NCI-H2196 treated with DMSO at 0.1 percent for 48 hours (cell line): Measurements from ENCODE around the gene IFT27.
"Not testable (repeated sequence)": the region's sequence is repeated elsewhere in the genome, so short reads cannot be mapped to it uniquely, and the experiment has no call there.

Experiments used
- DNase-seq: peaks from one replicate; lab custom pipeline; 2025; ENCODE audit not compliant: unreplicated experiment; lab: John Stamatoyannopoulos, UW

The IFT27 gene

DNA sequence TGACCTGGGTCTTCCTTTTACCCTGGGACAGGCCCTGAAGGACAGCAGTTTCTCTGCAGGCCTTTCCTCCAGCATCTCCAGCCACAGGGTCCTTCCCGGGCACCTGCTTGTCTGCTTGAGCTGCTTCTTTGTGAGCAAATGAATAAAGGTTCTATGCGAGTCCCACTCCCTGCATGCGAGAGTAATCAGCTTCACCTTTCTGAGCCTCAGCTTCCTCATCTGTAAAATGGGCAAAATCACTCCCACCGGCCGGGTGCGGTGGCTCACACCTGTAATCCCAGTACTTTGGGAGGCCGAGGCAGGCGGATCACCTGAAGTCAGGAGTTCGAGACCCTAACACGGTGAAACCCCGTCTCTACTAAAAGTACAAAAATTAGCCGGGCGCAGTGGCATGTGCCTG is 31.1 kb downstream of the IFT27 start:
- DNase-seq, result no peak

DNA sequence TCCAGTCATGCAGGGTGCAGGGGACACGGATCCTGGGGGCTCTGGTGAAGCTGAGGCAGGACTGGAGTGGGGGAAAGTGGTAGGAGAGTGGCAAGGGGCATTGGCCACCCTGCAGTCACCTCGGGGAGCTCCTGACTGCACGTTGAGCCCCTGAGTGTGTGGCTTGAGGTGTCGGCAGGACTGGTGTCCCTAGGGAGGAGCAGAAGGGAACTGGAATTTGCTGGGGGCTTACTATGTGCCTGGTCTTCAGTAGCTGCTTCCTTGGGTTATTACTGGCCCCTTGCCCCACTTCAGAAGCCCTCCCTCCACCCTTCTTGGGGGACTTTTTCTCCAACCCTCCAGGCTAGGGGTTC is 31.5 kb downstream of the IFT27 start:
- DNase-seq, result no peak

DNA sequence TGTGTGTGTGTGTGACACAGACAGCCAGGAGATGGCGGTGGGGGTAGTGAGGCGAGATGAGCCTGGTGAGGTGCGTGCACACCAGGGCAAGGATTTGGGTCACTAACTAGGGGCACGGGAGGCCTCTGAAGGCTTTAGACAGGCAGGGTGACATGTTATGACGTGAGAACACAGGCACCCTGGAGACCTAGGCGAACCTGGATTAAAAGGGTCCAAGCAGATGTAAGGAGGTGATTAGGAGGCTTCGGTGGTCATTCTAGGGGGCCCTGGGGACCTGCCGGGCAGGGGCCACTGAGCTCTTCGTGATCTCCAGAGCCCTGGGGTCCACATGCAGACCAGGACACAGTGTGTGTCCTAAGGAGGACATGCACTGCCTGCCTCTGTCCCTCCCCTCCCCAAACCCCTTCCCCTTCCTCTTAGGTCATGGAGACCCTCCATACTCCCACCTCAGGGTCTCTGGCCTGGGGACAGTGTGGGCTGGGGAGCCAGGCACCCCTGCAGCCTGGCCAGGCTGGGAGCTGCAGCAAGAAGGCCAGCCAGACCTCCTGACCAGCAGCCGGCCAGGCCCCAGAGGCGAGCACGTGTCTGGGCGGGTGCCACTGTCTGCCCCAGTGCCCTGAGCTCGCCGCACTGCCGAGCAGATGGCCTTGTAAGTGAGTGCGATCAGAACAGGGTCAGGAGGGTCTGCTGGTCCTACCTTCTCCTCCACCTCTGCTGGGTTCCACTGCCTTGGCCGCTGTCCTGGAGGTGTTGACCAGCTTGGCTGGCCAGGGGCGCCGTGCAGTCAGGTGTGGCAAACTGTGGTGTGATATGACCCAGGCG is 32.1 kb downstream of the IFT27 start:
- no peak for DNase-seq

DNA sequence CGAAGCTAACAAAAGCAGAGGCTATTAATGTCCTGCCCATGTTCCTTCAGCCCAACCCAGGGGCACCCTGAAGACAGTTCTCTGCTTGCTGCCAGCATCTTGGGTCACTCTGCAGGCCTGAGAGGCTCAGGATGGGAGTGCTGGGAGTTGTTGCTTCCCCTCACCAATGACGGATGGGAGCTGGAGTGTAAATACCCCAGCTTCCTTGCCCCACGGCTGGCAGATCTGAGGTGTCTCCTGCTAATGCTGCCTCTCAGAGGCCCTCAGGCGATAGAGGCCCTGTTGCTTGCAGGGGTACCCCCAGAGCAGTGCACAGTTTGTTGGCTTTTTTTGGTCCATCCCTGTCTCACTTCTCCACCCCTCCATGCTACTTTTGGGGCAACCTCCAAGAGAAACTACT is 32.9 kb downstream of the IFT27 start:
- no peak for DNase-seq

DNA sequence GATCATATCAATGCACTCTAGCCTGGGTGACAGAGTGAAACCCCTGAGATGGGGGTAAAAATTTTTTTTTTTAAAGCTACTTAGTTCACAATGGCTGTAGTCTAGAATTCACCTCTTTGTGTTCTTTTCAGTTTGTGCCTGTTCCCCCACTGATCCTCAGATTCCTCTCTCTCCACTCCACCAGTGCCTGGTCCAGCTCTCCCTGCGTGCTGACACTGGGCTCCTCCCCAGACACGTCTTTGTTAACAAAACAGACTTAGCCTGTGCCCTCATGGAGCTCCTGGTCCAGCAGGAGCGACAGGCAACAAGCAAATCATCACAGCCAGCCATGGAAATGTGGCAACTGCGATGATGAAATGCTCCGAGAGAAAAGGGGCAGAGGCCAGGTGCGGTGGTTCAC is 34.0 kb downstream of the IFT27 start:
- DNase-seq, result no peak

DNA sequence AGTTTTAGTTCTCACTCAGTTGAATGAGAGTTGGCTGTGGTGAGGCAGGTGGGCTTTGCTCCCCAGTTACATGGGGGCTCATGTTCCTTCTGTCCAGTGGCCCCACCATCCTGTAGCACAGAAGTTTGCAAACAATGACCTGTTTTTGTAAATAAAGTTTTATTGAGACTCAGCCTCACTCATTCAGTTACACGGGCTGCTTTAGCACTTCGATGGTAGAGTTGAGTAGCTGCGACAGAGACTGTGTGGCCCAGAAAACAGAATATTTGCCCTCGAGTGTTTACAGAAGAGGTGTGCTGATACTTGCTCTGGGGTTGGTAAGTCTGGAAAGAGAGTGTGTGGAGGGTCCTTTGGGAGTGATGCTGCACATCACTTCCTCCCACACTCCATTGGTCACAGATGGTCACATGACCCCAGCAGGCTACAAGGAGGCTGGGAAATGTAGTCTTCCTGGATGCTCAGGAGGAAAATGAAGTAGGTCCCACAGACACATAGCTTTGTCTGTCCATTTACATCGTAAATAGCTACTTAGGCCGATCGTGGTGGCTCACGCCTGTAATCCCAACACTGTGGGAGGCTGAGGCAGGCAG is 34.6 kb downstream of the IFT27 start:
- DNase-seq, result no peak

DNA sequence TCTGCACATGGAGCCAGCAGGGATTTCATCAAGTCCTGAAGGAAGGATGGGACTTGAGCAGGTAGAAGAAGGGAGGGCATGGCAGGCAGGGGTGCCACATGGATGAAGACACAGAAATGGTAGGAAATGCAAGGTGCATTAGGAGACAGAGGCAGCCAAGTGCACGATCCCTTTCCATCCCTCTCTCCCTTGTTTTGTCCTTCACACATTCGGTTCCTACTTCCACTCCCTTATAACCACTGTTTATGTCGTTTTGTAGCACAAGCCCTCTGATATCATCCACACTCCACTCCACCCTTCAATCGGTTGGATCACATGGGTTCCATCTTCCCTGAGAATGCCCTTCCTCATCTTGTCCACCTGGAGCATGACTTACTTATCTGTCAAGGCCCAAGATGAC is 35.2 kb downstream of the IFT27 start:
- no peak for DNase-seq

DNA sequence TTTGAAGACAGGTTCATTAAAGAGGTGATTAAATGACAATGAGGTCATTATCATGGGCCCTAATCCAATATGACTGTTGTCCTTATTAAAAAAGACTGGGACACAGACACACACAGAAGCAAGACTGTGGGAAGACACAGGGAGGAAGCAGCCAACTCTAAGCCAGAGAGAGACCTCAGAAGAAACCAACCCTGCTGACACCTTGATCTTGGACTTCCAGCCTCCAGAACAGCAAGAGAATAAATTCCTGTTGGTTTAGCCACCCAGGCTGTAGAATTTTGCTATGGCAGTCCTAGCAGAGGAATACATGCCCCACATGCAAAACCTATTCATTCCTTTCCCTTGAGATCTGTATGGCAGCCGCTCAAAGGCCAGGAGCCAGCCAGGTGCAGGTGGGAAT is 36.7 kb downstream of the IFT27 start:
- DNase-seq, result no peak

DNA sequence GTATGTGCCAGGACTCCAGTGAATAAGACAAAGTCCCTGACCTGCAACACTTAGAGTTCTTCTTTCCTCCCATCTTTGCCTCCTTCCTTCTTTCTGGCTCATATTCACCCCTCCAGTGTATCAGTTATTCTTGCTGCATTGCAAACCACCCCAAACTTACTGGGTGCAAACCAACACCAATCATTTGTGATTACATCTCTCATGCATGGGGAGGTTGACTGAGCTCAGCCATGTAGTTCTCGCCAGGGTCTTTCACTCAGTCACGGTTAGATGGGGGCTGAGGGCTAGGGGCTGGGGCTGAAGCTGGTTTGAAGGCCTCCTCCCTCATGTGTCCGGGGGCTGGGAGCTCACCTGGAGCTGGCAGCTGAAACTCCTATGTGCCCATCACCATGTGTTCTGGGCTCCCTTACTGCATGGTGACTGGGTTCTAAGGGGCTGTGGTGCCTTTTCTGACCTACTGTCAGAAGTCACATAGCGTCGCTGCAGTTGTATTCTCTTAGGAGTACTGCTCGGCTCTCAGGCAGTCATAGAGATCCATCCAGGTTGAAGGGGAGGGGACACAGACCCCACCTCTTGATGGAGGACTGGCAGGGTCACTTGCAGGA is 37.4 kb downstream of the IFT27 start:
- no peak for DNase-seq

DNA sequence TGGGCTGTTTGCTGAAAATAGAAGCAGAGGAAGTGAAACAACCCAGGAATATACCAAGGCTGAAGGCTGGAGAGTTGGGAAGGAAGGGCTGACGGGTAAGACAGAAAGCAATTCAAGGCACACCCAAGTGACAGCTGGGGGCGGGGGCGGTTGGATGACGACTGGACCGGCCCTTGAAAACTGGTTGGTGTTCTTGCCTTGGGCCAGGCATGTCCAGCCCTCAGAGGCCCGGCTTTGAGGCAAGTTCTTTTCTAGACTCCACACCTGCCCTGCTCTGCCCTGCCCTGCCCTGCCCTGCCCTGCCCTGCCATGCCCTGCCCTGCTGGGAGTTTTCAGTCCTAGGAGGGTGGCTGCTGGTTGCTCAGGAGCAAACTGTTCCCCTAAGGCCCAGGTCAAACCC is 38.1 kb downstream of the IFT27 start:
- no peak for DNase-seq

DNA sequence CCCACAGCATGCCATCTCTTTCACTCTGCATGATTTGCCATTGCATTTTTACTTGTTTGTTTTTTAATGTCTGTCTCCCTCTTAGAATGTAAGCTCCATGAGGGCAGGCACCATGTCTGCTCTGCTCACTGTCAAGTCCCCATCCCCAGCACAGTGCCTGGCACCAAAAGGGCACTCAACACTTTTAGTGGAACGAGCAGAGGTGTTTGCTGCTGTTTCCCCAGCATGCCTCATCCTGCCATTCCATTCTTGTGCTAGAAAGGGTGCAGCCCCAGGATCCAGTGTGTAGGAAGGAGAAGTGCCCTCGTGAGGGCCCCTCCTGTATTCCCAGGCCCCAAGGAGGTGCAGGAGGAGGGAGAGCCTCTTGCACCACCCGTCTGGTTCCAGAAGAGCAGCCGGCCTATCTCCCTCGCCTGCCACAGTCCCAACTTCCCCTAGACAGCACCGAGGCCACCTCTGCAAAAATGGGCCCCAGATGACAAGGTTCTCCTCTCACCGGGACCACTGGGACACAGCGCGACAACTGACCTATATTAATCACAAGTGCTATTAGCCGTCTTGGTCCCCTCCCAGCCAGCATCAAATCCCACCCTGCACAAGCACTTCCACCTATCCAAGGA is 39.1 kb downstream of the IFT27 start:
- DNase-seq, result no peak

DNA sequence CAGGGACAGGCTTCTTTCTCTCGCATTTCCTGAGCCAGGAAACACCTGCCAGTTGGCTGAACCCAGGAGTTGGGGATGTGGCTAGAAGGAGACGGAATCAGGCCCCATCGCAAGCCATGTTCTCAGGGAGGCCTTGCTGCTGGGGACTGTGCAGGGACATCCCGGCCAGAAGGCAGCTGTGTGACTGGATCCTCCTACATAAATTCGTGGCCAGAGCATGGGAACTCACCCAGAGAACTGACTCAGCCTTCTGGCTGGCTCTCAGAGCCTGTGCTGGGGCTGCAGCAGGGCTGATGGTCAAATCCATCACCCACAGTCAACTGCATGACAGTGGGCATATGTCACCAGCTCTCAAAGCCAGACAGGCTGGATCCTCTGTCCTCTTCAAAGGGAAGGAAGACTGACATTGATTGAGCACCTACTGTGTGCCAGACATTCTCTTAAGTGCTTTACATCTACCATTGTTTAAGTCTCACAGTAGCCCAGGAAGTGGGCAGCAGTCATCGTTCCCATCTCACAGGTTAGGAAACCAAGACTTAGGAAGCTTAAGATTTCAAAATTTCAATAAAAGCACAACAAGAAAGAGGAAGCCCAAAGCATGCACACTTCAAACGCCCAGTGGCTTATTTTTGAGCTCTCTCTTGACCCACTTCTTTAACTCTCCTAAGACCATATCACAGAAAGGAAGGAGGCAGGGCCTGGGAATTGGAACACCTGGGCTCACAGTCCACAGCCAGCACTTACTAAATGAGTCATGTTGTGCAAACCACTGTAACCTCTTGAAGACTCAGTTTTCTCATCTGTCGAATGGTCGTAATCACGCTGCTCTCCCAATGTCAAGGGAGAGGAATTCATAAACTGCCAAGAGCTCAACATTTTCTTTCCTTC is 41.5 kb downstream of the IFT27 start:
- DNase-seq, result no peak

DNA sequence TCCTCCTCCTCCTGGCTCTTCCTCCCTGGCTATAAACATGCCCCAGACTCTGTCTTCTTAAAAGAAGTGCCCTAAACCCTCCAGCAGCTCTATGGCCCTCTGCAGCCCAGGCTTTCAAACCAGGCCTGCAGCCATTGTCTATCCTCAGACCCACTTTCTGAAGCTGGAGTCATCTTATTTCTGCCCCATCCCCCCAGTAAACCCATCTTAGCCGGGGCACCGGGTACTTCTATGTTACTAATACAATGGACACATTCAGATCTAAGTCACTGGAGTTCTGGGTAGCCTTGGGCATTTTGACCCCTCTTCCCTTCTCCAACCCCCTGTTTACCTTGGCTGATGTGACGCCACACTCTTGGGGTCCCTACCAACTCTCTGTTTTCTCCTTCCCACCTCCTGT is 42.6 kb downstream of the IFT27 start:
- DNase-seq, result no peak

DNA sequence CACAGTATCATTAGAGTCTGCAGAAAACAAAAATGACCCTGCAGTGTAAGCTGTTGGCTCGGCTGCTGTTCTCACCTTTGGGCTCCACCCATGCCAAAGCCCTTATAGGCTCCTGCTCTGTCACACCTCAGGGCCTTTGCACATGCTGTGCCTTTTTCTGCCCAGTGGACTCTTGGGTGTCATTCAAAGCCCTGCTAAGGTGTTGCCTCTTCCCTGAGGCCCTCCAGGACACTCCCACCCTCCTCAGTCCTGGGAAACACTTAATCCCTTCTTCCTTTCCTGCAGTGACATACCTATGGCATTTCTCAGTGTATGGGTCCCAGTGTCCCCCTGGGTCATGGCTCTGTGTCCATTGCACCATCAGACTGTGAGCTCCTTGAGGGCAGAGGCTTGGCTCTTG is 43.3 kb downstream of the IFT27 start:
- no peak for DNase-seq

DNA sequence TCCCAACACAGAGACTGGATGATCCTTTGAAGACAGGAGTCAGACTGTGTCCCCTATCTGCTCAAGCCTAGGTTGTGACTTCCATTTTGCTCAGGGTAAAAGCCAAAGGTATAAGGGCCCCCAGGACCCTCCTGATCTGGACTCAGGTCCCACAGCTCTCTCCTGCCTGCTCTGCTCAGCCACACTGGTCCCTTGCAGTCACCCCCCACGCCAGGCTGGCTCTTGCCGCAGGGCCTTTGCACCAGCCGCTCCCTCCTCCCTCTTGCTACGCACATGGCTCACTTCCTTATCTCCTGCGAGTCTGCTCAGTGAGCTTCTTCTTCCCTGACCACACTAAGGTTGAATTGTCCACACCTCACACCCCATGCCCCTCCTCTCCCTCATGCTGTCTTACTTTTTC is 44.0 kb downstream of the IFT27 start:
- DNase-seq, result no peak

DNA sequence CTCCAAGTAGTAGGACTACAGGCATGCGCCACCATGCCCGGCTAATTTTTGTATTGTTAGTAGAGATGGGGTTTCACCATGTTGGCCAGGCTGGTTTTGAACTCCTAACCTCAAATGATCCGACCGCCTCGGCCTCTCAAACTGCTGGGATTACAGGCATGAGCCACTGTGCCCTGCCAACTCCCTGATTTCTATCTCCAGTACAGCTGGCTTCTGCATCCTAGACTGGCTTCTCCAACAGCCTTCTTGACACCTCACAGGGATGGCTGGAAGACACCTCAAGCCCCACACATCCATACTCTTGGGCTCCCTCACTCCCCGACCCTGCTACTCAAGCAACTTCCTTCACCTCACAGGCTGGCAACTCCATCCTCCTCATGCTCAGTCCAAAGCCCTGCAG is 44.6 kb downstream of the IFT27 start:
- not testable (repeated sequence) for DNase-seq

DNA sequence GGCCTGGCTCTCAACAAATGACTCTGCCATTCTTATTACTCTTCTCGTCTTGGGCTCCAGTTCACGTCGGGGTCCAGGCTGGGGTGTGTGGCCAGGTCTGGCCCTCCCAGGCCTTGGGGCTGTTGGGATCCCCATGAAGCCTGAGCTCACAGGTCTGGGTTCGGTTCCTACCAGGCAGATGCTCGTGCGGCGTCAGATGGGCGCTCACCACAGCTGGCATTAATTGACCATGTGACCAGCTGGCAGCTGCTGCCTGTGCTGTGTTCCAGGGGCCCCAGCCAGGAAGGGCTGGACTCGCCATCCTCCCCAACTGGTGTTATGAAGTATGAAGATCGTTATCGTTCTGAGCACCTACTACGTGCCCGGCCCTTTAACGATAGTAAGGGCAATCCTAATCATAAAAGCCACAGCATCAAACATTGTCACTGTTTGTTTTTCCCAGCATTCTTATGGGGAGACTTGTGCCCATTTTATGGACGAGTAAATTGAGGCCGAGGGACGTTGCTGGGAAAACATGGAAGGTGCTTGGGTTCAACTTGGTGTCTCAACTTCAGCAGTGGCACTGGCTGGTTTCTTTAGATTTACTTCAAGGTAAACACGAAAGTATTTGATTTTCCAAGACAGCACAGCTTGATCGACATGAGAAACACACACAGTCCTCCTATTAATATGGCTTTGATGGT is 45.6 kb downstream of the IFT27 start:
- no peak for DNase-seq

DNA sequence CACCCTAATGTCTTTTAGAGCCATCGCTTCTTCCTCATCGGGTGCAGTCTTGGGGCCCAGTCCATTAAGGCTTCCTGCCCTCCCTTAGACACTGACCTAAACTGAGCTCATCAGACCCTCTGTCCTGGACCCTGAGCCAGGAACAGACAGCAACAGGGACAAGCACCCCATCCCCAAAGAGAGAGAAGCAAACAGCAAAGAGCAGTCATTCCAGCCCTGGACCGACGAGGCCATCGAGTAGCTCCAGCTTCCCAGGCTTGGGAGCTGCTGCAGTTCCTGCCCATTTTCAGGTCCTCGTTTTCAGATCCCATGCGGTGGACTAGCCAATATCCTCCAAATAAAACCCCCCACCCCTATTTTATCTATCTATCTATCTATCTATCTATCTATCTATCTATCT is 46.6 kb downstream of the IFT27 start:
- DNase-seq, result no peak

DNA sequence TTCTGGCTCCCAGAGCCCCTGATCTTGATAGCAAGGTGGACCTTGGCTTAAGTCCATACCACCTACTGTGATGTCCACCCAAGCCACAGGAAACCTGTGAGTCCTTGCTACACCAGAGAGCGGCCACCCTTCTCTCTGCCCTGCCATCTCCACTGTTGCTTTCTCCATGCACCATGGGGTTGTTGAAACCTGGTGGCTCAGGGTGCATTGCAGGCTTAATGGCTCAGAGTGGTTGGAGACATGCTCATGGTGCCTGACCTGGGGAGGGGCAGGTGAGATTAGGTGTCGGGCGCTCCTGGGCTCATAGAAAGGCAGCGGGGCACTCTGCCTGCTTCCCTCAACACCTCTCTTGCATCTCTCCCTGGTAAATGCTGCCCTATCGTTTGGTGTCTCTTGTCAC is 47.4 kb downstream of the IFT27 start:
- DNase-seq, result no peak

DNA sequence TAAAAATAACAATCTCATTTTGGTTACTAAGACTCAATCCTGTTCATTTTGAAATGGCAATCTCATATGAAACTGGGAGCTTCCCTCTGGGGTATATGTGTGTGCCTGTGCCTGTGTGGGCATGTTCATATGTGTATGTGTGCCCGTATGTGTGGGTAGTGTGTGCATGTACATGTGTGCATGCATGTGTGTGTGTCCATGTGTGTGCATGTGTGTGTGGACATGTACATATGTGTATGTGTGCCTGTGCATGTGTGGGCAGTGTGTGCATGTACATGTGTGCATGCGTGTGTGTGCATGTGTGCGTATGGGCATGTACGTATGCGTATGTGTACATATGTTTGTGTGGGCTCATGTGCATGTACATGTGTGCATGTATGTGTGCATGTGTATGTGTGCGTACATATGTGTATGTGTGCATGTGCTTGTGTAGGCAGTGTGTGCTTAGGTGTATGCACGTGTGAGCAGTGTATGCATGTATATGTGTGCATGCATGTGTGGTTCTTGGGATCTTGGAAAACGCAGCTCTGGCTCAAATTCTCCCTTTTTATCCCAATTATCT is 47.9 kb downstream of the IFT27 start:
- DNase-seq, result no peak
